NCI-H82 (cell line): ENCODE data around the gene AAK1.
"Not testable (repeated sequence)": the region's sequence is repeated elsewhere in the genome, so short reads cannot be mapped to it uniquely, and the experiment has no call there.

Source experiments
- DNase-seq: peaks from one replicate; lab custom pipeline; 2025; lab: John Stamatoyannopoulos, UW

Gene AAK1

DNA sequence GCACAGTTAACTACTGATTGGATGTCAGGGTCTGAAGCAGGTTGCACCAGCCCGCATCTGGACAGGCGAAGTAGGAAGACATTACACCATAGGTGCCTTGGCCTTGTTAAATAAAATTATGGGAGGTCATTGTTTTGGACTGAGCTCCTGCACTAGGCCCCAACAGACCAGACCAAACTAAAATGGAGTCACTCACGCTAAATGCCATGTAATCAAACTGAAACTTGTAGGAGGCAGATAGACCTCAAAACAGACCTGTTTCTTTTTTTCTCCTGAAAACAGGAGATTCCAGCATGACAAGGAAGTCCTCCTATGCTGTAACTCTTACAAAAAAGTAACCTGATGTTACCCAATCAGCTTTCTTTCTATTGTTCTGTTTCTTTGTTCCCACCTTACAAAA lies 190.9 kb downstream of the AAK1 start:
- DNase-seq, result no peak

- DNase-seq, result peak; percentile 36
These were observed 192.7 kb downstream of the AAK1 start for GRCh38 chr2:69450735-69451416.

DNA sequence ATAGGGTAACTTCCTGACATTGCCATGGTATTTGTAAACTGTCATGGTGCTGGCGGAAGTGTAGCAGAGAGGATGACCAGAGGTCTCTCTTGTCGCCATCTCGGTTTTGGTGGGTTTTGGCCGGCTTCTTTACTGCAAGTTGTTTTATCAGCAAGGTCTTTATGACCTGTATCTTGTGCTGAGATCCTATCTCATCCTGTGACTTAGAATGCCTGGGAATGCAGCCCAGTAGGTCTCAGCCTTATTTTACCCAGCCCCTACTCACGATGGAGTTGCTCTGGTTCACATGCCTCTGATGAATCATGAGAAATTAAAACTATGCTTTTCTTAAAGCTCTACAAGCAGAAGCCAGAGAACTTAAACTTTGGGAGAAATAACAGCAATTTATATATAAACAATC lies 193.6 kb downstream of the AAK1 start:
- no peak for DNase-seq

DNA sequence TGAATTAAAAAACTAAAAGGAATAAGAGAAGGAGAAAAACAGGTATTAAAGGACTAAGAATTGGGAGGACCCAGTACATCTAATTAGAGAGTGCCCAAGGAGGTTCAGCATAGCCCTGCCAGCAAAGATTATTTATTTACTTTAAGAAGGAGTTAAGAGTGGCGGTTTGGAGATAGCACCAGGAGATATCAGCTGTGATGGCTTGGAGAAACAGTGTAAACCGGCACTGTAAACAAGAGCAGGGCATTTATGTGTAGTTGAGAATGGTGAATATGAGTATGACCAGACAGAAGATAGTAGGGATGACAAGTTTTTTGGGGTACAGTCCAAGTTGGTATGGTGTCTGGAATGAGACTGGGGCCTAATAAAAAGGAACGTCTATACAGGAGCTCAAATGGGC lies 199.9 kb downstream of the AAK1 start:
- DNase-seq, result not testable (repeated sequence)

- DNase-seq, result not testable (repeated sequence)
These were observed 204.0 kb downstream of the AAK1 start for GRCh38 chr2:69439499-69439898.

DNA sequence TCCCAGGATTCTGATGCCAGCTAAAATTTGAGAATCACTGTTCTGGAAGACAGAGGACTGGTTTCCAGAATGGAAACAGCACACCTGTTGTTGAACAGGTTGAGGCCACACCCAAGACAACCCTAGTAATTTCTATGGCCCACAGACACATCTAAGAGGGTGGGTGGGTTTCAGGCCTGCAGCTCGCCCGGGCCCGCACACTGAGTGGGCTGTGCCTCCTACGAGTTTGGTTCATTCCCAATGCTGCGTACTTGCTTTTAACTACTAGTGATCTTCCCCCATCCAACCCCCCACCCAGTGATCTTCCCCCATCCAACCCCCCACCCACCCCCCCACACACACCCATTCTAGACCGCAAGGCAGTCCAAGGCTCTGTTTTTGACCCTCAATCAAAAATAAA lies 205.0 kb downstream of the AAK1 start:
- no peak for DNase-seq

DNA sequence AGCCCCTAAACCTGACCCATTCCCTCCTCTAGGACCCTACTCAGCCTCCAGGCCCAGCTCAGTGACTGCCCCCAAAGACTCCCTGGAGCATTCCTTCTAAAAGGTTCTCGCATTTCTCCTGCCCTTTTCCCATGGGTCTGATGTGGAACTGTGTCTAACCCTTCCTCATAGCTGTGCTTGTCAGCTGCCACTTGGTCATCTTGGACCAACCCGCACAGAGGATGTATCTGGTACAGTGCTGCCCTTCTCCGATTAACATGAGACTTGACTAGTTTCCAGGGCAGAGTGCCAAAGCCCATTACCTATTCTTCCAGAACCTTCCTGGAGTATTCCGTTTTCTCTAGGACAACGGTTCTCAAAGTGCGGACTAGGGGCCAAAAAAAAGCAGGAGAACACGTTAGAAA lies 205.8 kb downstream of the AAK1 start:
- DNase-seq, result no peak

GRCh38 chr2:69436938-69437750 lies 206.4 kb downstream of the AAK1 start, which contains the start of gene NFU1:
Gene NFU1, minus strand, starts transcription at chr2:69437435. Its CDS starts 13 bp downstream, at chr2:69437422.
- peak; percentile 96 for DNase-seq

- DNase-seq, result no peak
These were observed 207.0 kb downstream of the AAK1 start for GRCh38 chr2:69436596-69436937.

DNA sequence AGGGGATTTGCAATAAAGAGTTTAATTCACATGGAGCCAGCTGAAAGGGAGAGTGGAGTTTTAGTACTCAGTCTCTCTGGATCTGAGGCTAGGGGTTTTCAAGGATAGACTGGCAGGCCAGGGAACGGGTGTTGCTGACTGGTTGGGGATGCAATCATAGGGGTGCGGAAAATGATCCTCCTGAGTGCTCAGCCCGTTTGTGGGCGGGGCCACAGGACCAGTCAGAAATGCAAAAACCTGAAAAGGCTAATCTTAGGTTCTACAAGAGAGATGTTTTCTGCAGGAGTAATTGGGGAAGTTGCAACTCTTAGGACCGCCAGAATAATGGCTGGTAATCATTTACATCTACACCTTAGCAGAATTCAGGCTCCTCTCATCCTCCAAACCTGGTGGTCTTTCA lies 208.8 kb downstream of the AAK1 start:
- no peak for DNase-seq

- DNase-seq, result no peak
These were observed 213.9 kb downstream of the AAK1 start for GRCh38 chr2:69429491-69430183.

GRCh38 chr2:69428981-69429380 lies 214.6 kb downstream of the AAK1 start:
- DNase-seq, result no peak

GRCh38 chr2:69424419-69424818 lies 219.1 kb downstream of the AAK1 start:
- DNase-seq, result no peak

DNA sequence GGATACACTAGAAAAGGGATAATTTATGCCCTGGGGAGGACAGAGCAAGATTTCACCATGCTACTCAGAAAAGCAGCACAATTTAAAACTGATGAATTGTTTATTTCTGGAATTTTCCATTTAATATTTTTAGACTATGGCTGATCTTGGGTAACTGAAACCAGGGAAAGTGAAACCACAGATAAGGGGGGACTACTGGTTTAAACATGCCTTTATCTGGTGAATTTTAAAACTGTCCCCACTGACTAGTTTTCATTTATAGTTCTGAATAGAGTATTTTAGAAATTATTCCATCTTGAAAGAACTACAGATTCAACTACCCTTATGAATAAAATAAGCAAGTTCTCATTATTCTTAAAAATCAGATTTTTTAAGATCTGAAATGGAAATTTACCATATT lies 221.3 kb downstream of the AAK1 start:
- DNase-seq, result no peak

- DNase-seq, result not testable (repeated sequence)
These were observed 224.4 kb downstream of the AAK1 start for GRCh38 chr2:69419111-69419510.

DNA sequence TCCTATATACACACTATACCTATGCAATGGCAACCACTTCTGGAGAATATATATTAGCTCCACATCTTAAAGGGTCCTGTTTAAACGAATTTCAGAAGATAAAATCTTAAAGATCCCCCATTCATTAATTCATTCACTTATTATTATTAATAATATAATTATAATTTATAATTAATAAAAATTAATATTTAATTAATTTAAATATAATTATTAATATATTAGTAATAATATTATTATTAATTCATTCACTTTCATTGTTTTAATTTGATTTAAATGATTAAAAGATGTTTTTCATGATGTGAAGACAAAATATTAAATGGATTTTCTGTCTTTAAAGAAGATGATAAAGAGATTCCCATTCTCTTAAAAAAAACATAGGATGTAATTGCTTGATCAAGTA lies 227.4 kb downstream of the AAK1 start:
- no peak for DNase-seq
